ENCODE data around the gene ARMC6.

The ARMC6 gene

GRCh38 chr19:19033426-19034203 is at the start of gene ARMC6, which contains the start of gene SUGP2:
TSS of gene ARMC6 (plus strand) at chr19:19033603. CDS start at chr19:19034210, 607 bp downstream.
TSS of gene SUGP2 (minus strand) at chr19:19033517. CDS start at chr19:19031071, 2,446 bp downstream.
- DNase-seq (ENCODE audit: low read depth in 2 of 2) = peak; percentile 79 to 81

GRCh38 chr19:18984251-18984650 is 49.2 kb upstream of the ARMC6 start:
- DNase-seq (ENCODE audit: low read depth in 2 of 2) = no peak

GRCh38 chr19:18985257-18985656 is 48.1 kb upstream of the ARMC6 start:
- DNase-seq (ENCODE audit: low read depth in 2 of 2) = no peak

- no peak for DNase-seq (ENCODE audit: low read depth in 2 of 2)
These were observed 45.9 kb upstream of the ARMC6 start for GRCh38 chr19:18987456-18987855.

- no peak for DNase-seq (ENCODE audit: low read depth in 2 of 2)
These were observed 44.1 kb upstream of the ARMC6 start for GRCh38 chr19:18989316-18989715.

GRCh38 chr19:18990128-18990708 is 43.2 kb upstream of the ARMC6 start:
- no peak for DNase-seq (ENCODE audit: low read depth in 2 of 2)

- DNase-seq (ENCODE audit: low read depth in 2 of 2) = no peak
These were observed 42.4 kb upstream of the ARMC6 start for GRCh38 chr19:18991006-18991405.

GRCh38 chr19:18991468-18991867 is 41.9 kb upstream of the ARMC6 start:
- DNase-seq (ENCODE audit: low read depth in 2 of 2) = no peak

- no peak for DNase-seq (ENCODE audit: low read depth in 2 of 2)
These were observed 40.7 kb upstream of the ARMC6 start for GRCh38 chr19:18992696-18993095.

- no peak for DNase-seq (ENCODE audit: low read depth in 2 of 2)
These were observed 40.3 kb upstream of the ARMC6 start for GRCh38 chr19:18993115-18993514.

- no peak for DNase-seq (ENCODE audit: low read depth in 2 of 2)
These were observed 37.6 kb upstream of the ARMC6 start for GRCh38 chr19:18995804-18996241.

- DNase-seq (ENCODE audit: low read depth in 2 of 2) = no peak
These were observed 37.1 kb upstream of the ARMC6 start for GRCh38 chr19:18996351-18996750.

- no peak for DNase-seq (ENCODE audit: low read depth in 2 of 2)
These were observed 36.5 kb upstream of the ARMC6 start for GRCh38 chr19:18996796-18997394.

GRCh38 chr19:18998276-18998675 is 35.1 kb upstream of the ARMC6 start:
- no peak for DNase-seq (ENCODE audit: low read depth in 2 of 2)

- DNase-seq (ENCODE audit: low read depth in 2 of 2) = no peak
These were observed 34.2 kb upstream of the ARMC6 start for GRCh38 chr19:18999016-18999758.

GRCh38 chr19:18999896-19000620 is 33.3 kb upstream of the ARMC6 start:
- no peak for DNase-seq (ENCODE audit: low read depth in 2 of 2)

- DNase-seq (ENCODE audit: low read depth in 2 of 2) = no peak
These were observed 29.3 kb upstream of the ARMC6 start for GRCh38 chr19:19004144-19004543.

- no peak for DNase-seq (ENCODE audit: low read depth in 2 of 2)
These were observed 27.2 kb upstream of the ARMC6 start for GRCh38 chr19:19006213-19006612.

GRCh38 chr19:19009951-19010350 is 23.5 kb upstream of the ARMC6 start:
- no peak for DNase-seq (ENCODE audit: low read depth in 2 of 2)

- DNase-seq (ENCODE audit: low read depth in 2 of 2) = no peak
These were observed 22.9 kb upstream of the ARMC6 start for GRCh38 chr19:19010551-19010950.

- no peak for DNase-seq (ENCODE audit: low read depth in 2 of 2)
These were observed 12.3 kb upstream of the ARMC6 start for GRCh38 chr19:19021115-19021514.

Measured in stimulated activated CD8-positive, alpha-beta memory T cell treated with anti-CD3 and anti-CD28 coated beads, Interleukin-2, amount 100 ng/mL, for 1 hour (primary cell).